Adrenal gland (tissue), 12 donors: ENCODE data around the gene CACNA1C. TPM values are rescaled to one million over a fixed set of nuclear protein-coding genes. Genes with fewer than 3 reads are reported as not detected.

Source experiments
- DNase-seq, 7 donors: peaks; one replicate each; pipeline ENCODE4 v3.0.0-alpha.2; 2019 to 2020
- H3K27ac ChIP-seq, 5 donors: fragments of 200-600 bp; sonication (generic) in 4 of 5; 1 replicate in 3 of 5; 2 replicates in 2 of 5; pipeline versions ENCODE4 v1.5.1 to v1.8.0; 2016 to 2020; ENCODE audit warnings: mild to moderate bottlenecking in 1 of 5
- H3K27me3 ChIP-seq: fragments of 200-600 bp; 2 replicates; pipeline ENCODE4 v1.8.0; 2021
- H3K36me3 ChIP-seq, 2 donors: fragments of 200-600 bp; replicated peaks in 1 of 2; 1 replicate in 1 of 2; 2 replicates in 1 of 2; pipeline versions ENCODE4 v1.5.1 to v1.8.0; 2018 to 2022
- H3K4me1 ChIP-seq, 2 donors: fragments of 200-600 bp; replicated peaks in 1 of 2; 1 replicate in 1 of 2; 2 replicates in 1 of 2; pipeline versions ENCODE4 v1.5.1 to v1.8.0; 2018 to 2021
- H3K4me3 ChIP-seq, 4 donors: fragments of 200-600 bp; sonication (generic) in 3 of 4; one replicate each; pipeline ENCODE4 v1.5.1; 2016 to 2018
- H3K9me3 ChIP-seq, 3 donors: fragments of 200-600 bp; sonication (generic) in 1 of 3; replicated peaks in 1 of 3; 1 replicate in 2 of 3; 2 replicates in 1 of 3; pipeline versions ENCODE4 v1.5.1 to v1.8.0; 2016 to 2021
- CTCF ChIP-seq, 6 experiments: fragments of 450-650 bp in 4 of 6; fragments of 200-600 bp in 2 of 6; sonication (generic) in 1 of 6; IDR thresholded peaks; 1 replicate in 5 of 6; 2 replicates in 1 of 6; pipeline versions ENCODE4 v1.5.1 to v1.8.0; 2016 to 2021; ENCODE audit warnings: antibody characterized with exemption in 6 of 6, mild to moderate bottlenecking in 2 of 6, moderate library complexity in 1 of 6
- POLR2A ChIP-seq, 2 donors: fragments of 450-650 bp; IDR thresholded peaks; one replicate each; pipeline ENCODE4 v1.6.1; 2017; ENCODE audit warnings: antibody characterized with exemption in 2 of 2, mild to moderate bottlenecking in 2 of 2, moderate library complexity in 1 of 2
- WGBS, 4 donors: extraction: QIAGEN DNeasy Blood & Tissue Kit in 2 of 4; methylation state at CpG; one replicate each; pipeline versions ENCODE4 v1.1.5 to v1.1.7; 2013 to 2017; 5-methylcytosine and 5-hydroxymethylcytosine counted together
- intact Hi-C, 2 donors: fragments of 100-400 bp; cut with DNase I; formaldehyde crosslinking; loops; one replicate each; pipeline versions ENCODE4 v1.14.1 to v1.15.0; 2022 to 2023
- polyA plus RNA-seq, 3 donors: library from polyadenylated mRNA; stranded (reverse); fragments of 200-250 nt in 2 of 3; fragments of 350-450 nt in 1 of 3; fragmentation: Illumina TruSeq in 1 of 3; extraction: RNeasy Lipid Tissue Mini Kit (QIAGEN cat#74804) in 1 of 3; gene quantifications; one replicate each; pipeline ENCODE4 v1.2.3, GENCODE V29; 2013 to 2014
- total RNA-seq, 9 donors: library from RNA; depleted of rRNA in 4 of 9; stranded (reverse); fragments of >200 nt in 4 of 9; fragments of 120-200 nt in 1 of 9; fragmentation: NEBNext Ultra II Directional in 1 of 9; extraction: Animal tissue kit (Norgen Biotek cat#: 25700) in 1 of 9; gene quantifications; one replicate each; pipeline versions ENCODE4 v1.1.0 to v1.2.4, GENCODE V29; 2013 to 2023
- donor health status: healthy with polysubstance abuse.
- donor health status: Bipolar disorder and iron deficiency.
- donor health status: DM: yes; HTN: yes; CAD: no.
- donor health status: DM: no; HTN: no; CAD: no.
- donor health status: DM: no; HTN: no; CAD: no.
- donor health status: DM: yes; HTN: yes; CAD: no.

Gene CACNA1C
- total and polyA plus RNA-seq, 12 donors: 1.4 to 5.8 (median 3.5) TPM

GRCh38 chr12:2418579-2418978 lies 365.8 kb downstream of the CACNA1C start:
- Histone ChIP-seq H3K4me1 (no peaks in the 10 kb centered on the region), H3K27ac (no peak overlapping the region), H3K4me3 (no peak overlapping the region), H3K36me3 (no peaks in the 10 kb centered on the region), H3K9me3 (no peaks in the 10 kb centered on the region), H3K27me3 (no peaks in the 10 kb centered on the region)
- TF ChIP-seq CTCF (IDR thresholded peaks at IDR 0.05) (no peak), POLR2A (IDR thresholded peaks at IDR 0.05) (no peak)
- 78 to 96% (median 87%) methylated on average over 2 of the region's 2 CpGs for WGBS, 4 donors
- intact Hi-C loops: no loop called here
- no peak for DNase-seq

GRCh38 chr12:2422591-2422990 lies 369.8 kb downstream of the CACNA1C start:
- no peaks in the 10 kb centered on the region for H3K36me3 ChIP-seq
- intact Hi-C loops: no loop called here
- no peak for TF ChIP-seq CTCF (IDR thresholded peaks at IDR 0.05)
- no peak for TF ChIP-seq POLR2A (IDR thresholded peaks at IDR 0.05)
- no peak overlapping the region for H3K27ac ChIP-seq
- no peaks in the 10 kb centered on the region for H3K9me3 ChIP-seq
- DNase-seq: no peak
- no peaks in the 10 kb centered on the region for H3K27me3 ChIP-seq
- no peak overlapping the region for H3K4me3 ChIP-seq
- 68 to 81% (median 72%) methylated on average over 8 of the region's 8 CpGs for WGBS, 4 donors
- no peaks in the 10 kb centered on the region for H3K4me1 ChIP-seq

- intact Hi-C loops: no loop called here
- peak in 1 of 7 donors; percentile 19 for DNase-seq
- TF ChIP-seq POLR2A (IDR thresholded peaks at IDR 0.05): no peak
- Histone ChIP-seq H3K9me3 (no peaks in the 10 kb centered on the region), H3K36me3 (no peaks in the 10 kb centered on the region), H3K4me1 (peaks cover 0 to 12% of the 10 kb centered on the region in 2 donors), H3K27ac (no peak overlapping the region), H3K4me3 (no peak overlapping the region), H3K27me3 (no peaks in the 10 kb centered on the region)
- 76 to 78% (median 77%) methylated on average over 4 of the region's 4 CpGs for WGBS, 4 donors
Observed at GRCh38 chr12:2429032-2429431, 376.2 kb downstream of the CACNA1C start.

- Histone ChIP-seq H3K9me3 (no peaks in the 10 kb centered on the region), H3K36me3 (no peaks in the 10 kb centered on the region), H3K4me3 (no peak overlapping the region), H3K4me1 (peaks cover 0 to 12% of the 10 kb centered on the region in 2 donors), H3K27ac (no peak overlapping the region), H3K27me3 (no peaks in the 10 kb centered on the region)
- TF ChIP-seq CTCF (IDR thresholded peaks at IDR 0.05): no peak
- TF ChIP-seq POLR2A (IDR thresholded peaks at IDR 0.05): no peak
- intact Hi-C loops: no loop called here
- 7 to 13% (median 9%) methylated on average over 1 of the region's 1 CpG for WGBS, 4 donors
- DNase-seq: peak in 4 of 7 donors; percentile 14 to 60 (median 36)
Observed at GRCh38 chr12:2431810-2432209, 379.0 kb downstream of the CACNA1C start.

GRCh38 chr12:2432856-2433255 lies 380.1 kb downstream of the CACNA1C start:
- Histone ChIP-seq H3K27me3 (no peaks in the 10 kb centered on the region), H3K4me1 (peaks cover 0 to 12% of the 10 kb centered on the region in 2 donors), H3K27ac (no peak overlapping the region), H3K4me3 (no peak overlapping the region), H3K36me3 (no peaks in the 10 kb centered on the region), H3K9me3 (no peaks in the 10 kb centered on the region)
- 84 to 94% (median 87%) methylated on average over 5 of the region's 5 CpGs for WGBS, 4 donors
- DNase-seq: no peak
- intact Hi-C loops: no loop called here
- TF ChIP-seq POLR2A (IDR thresholded peaks at IDR 0.05) (no peak), CTCF (IDR thresholded peaks at IDR 0.05) (no peak)
